Measurements from ENCODE around the gene IER3. TPM values are rescaled to one million over a fixed set of nuclear protein-coding genes. Genes with fewer than 3 reads are reported as not detected.
"Not testable (repeated sequence)": the region's sequence is repeated elsewhere in the genome, so short reads cannot be mapped to it uniquely, and the experiment has no call there.

IER3 gene
- total RNA-seq, 2 donors from 2014 or later, result 102 to 136 TPM

- Histone ChIP-seq H3K9me3 (ENCODE audit: control insufficient read depth, low read length) (no peaks in the 10 kb centered on the region), H3K4me3 (ENCODE audit: low read length) (no peak overlapping the region), H3K9ac (ENCODE audit: extremely low read depth, low read length, poor library complexity, severe bottlenecking) (no peak overlapping the region), H3K4me1 (ENCODE audit: control insufficient read depth, insufficient read depth, low read length) (no peaks in the 10 kb centered on the region), H3K27me3 (ENCODE audit: control insufficient read depth, insufficient read depth, low read length, poor library complexity, severe bottlenecking) (no peaks in the 10 kb centered on the region), H3K27ac (ENCODE audit: low read depth, low read length) (peak overlapping the region; percentile 30), H3K36me3 (ENCODE audit: control insufficient read depth, insufficient read depth, low read length) (peaks cover 67% of the 10 kb centered on the region)
- Mint-ChIP-seq H3K9me3 (no peaks in the 10 kb centered on the region), H3K4me1 (peaks cover 31% of the 10 kb centered on the region), H3K36me3 (ENCODE audit: low read depth) (peaks cover 81% of the 10 kb centered on the region), H3K27me3 (ENCODE audit: insufficient read depth) (no peaks in the 10 kb centered on the region), H3K4me3 (no peak overlapping the region), H3K27ac (no peak overlapping the region)
- TF ChIP-seq, protein P1, sequence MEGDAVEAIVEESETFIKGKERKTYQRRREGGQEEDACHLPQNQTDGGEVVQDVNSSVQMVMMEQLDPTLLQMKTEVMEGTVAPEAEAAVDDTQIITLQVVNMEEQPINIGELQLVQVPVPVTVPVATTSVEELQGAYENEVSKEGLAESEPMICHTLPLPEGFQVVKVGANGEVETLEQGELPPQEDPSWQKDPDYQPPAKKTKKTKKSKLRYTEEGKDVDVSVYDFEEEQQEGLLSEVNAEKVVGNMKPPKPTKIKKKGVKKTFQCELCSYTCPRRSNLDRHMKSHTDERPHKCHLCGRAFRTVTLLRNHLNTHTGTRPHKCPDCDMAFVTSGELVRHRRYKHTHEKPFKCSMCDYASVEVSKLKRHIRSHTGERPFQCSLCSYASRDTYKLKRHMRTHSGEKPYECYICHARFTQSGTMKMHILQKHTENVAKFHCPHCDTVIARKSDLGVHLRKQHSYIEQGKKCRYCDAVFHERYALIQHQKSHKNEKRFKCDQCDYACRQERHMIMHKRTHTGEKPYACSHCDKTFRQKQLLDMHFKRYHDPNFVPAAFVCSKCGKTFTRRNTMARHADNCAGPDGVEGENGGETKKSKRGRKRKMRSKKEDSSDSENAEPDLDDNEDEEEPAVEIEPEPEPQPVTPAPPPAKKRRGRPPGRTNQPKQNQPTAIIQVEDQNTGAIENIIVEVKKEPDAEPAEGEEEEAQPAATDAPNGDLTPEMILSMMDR (conservative IDR thresholded peaks at IDR 0.05), result no peak
- peak; percentile 75 for DNase-seq
- 63 to 80% methylated on average over 2 to 3 of the region's 3 CpGs for WGBS, 2 experiments (ENCODE audit: insufficient coverage in 1 of 2, insufficient read length in 1 of 2)
Measured at GRCh38 chr6:30725713-30726505, 18.4 kb downstream of the IER3 start.

GRCh38 chr6:30724906-30725667, 19.3 kb downstream of the IER3 start:
- H3K9ac ChIP-seq (ENCODE audit: extremely low read depth, low read length, poor library complexity, severe bottlenecking), result no peak overlapping the region
- peaks cover 79% of the 10 kb centered on the region for H3K36me3 Mint-ChIP-seq (ENCODE audit: low read depth)
- peak overlapping the region; percentile 33 for H3K27ac Mint-ChIP-seq
- H3K27me3 Mint-ChIP-seq (ENCODE audit: insufficient read depth), result no peaks in the 10 kb centered on the region
- WGBS, 2 experiments (ENCODE audit: insufficient coverage in 1 of 2, insufficient read length in 1 of 2), result 85 to 100% methylated on average over 3 to 5 of the region's 6 CpGs
- peaks cover 28% of the 10 kb centered on the region for H3K4me1 Mint-ChIP-seq
- peak overlapping the region; percentile 99 for H3K4me3 ChIP-seq (ENCODE audit: low read length)
- no peaks in the 10 kb centered on the region for H3K9me3 ChIP-seq (ENCODE audit: control insufficient read depth, low read length)
- no peak overlapping the region for H3K27ac ChIP-seq (ENCODE audit: low read depth, low read length)
- H3K27me3 ChIP-seq (ENCODE audit: control insufficient read depth, insufficient read depth, low read length, poor library complexity, severe bottlenecking), result no peaks in the 10 kb centered on the region
- H3K4me3 Mint-ChIP-seq, result no peak overlapping the region
- TF ChIP-seq, protein P1 (conservative IDR thresholded peaks at IDR 0.05), result no peak
- no peaks in the 10 kb centered on the region for H3K9me3 Mint-ChIP-seq
- no peak for DNase-seq
- no peaks in the 10 kb centered on the region for H3K4me1 ChIP-seq (ENCODE audit: control insufficient read depth, insufficient read depth, low read length)
- peaks cover 59% of the 10 kb centered on the region for H3K36me3 ChIP-seq (ENCODE audit: control insufficient read depth, insufficient read depth, low read length)

DNA sequence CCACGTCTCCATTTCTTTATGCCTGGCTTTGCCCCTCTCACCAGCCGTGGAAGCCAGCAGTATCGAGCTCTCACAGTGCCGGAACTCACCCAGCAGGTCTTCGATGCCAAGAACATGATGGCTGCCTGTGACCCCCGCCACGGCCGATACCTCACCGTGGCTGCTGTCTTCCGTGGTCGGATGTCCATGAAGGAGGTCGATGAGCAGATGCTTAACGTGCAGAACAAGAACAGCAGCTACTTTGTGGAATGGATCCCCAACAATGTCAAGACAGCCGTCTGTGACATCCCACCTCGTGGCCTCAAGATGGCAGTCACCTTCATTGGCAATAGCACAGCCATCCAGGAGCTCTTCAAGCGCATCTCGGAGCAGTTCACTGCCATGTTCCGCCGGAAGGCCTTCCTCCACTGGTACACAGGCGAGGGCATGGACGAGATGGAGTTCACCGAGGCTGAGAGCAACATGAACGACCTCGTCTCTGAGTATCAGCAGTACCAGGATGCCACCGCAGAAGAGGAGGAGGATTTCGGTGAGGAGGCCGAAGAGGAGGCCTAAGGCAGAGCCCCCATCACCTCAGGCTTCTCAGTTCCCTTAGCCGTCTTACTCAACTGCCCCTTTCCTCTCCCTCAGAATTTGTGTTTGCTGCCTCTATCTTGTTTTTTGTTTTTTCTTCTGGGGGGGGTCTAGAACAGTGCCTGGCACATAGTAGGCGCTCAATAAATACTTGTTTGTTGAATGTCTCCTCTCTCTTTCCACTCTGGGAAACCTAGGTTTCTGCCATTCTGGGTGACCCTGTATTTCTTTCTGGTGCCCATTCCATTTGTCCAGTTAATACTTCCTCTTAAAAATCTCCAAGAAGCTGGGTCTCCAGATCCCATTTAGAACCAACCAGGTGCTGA, 20.3 kb downstream of the IER3 start:
- H3K27ac ChIP-seq (ENCODE audit: low read depth, low read length); H3K9me3 ChIP-seq (ENCODE audit: control insufficient read depth, low read length); H3K27me3 Mint-ChIP-seq (ENCODE audit: insufficient read depth); DNase-seq; H3K27me3 ChIP-seq (ENCODE audit: control insufficient read depth, insufficient read depth, low read length, poor library complexity, severe bottlenecking); H3K4me1 ChIP-seq (ENCODE audit: control insufficient read depth, insufficient read depth, low read length); H3K9me3 Mint-ChIP-seq; H3K9ac ChIP-seq (ENCODE audit: extremely low read depth, low read length, poor library complexity, severe bottlenecking): not testable (repeated sequence)
- 84 to 93% methylated on average over 10 to 29 of the region's 29 CpGs for WGBS, 2 experiments (ENCODE audit: insufficient coverage in 1 of 2, insufficient read length in 1 of 2)
- Histone ChIP-seq H3K36me3 (ENCODE audit: control insufficient read depth, insufficient read depth, low read length) (peaks cover 50% of the 10 kb centered on the region), H3K4me3 (ENCODE audit: low read length) (peak overlapping the region; percentile 99)
- TF ChIP-seq, protein P1 (conservative IDR thresholded peaks at IDR 0.05), result peak; percentile 47
- Mint-ChIP-seq H3K4me1 (peaks cover 33% of the 10 kb centered on the region), H3K4me3 (peak overlapping the region; percentile 99), H3K36me3 (ENCODE audit: low read depth) (peaks cover 71% of the 10 kb centered on the region), H3K27ac (peak overlapping the region; percentile 83)

GRCh38 chr6:30723159-30723842, 21.0 kb downstream of the IER3 start:
- Mint-ChIP-seq H3K4me1 (peaks cover 33% of the 10 kb centered on the region), H3K27ac (peak overlapping the region; percentile 83), H3K36me3 (ENCODE audit: low read depth) (peaks cover 66% of the 10 kb centered on the region), H3K4me3 (peak overlapping the region; percentile 99)
- WGBS, 2 experiments (ENCODE audit: insufficient coverage in 1 of 2, insufficient read length in 1 of 2), result 93 to 97% methylated on average over 12 to 16 of the region's 16 CpGs
- not testable (repeated sequence) for H3K4me1 ChIP-seq (ENCODE audit: control insufficient read depth, insufficient read depth, low read length); H3K27me3 ChIP-seq (ENCODE audit: control insufficient read depth, insufficient read depth, low read length, poor library complexity, severe bottlenecking); H3K9me3 ChIP-seq (ENCODE audit: control insufficient read depth, low read length); H3K27me3 Mint-ChIP-seq (ENCODE audit: insufficient read depth); H3K9me3 Mint-ChIP-seq; H3K27ac ChIP-seq (ENCODE audit: low read depth, low read length); DNase-seq
- Histone ChIP-seq H3K9ac (ENCODE audit: extremely low read depth, low read length, poor library complexity, severe bottlenecking) (peak overlapping the region; percentile 100), H3K36me3 (ENCODE audit: control insufficient read depth, insufficient read depth, low read length) (peaks cover 50% of the 10 kb centered on the region), H3K4me3 (ENCODE audit: low read length) (peak overlapping the region; percentile 99)

Data from endodermal cell (in vitro differentiated cells).